22Rv1 (cell line): Measurements from ENCODE around the gene SLC5A4.
"Not testable (repeated sequence)": the region's sequence is repeated elsewhere in the genome, so short reads cannot be mapped to it uniquely, and the experiment has no call there.

Source experiments
- H3K27ac ChIP-seq: fragments of 450-650 bp; 2 replicates; pipeline ENCODE4 v1.5.1; 2017
- ZFX ChIP-seq: fragments of 450-650 bp; IDR thresholded peaks from 2 replicates; pipeline ENCODE4 v1.6.1; 2017; ENCODE audit warnings: antibody characterized with exemption, borderline replicate concordance
- TF ChIP-seq, protein P1 (sequence below): fragments of 450-650 bp; IDR thresholded peaks from 2 replicates; pipeline ENCODE4 v1.5.1; 2017; ENCODE audit warnings: mild to moderate bottlenecking

The SLC5A4 gene

DNA sequence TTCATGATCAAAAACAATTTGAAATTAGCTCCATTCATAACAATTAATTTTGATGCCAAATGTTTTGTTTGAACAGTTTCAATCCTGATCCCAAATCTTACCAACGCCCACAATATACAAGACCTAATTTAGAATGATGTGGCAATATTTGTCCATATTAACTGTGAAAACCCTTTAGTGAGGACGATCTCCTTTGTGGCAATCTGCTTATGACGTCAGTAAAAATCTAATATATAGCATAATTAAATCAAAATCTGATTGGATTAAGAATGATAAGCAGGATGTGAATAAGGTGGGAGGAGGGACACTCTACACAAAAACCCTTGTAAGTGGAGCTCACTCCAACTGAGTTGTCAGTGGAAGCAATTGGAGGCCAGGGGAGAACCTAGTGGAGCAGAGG, 11.9 kb upstream of the SLC5A4 start:
- no peak overlapping the region for H3K27ac ChIP-seq
- no peak for TF ChIP-seq ZFX
- TF ChIP-seq, protein P1, sequence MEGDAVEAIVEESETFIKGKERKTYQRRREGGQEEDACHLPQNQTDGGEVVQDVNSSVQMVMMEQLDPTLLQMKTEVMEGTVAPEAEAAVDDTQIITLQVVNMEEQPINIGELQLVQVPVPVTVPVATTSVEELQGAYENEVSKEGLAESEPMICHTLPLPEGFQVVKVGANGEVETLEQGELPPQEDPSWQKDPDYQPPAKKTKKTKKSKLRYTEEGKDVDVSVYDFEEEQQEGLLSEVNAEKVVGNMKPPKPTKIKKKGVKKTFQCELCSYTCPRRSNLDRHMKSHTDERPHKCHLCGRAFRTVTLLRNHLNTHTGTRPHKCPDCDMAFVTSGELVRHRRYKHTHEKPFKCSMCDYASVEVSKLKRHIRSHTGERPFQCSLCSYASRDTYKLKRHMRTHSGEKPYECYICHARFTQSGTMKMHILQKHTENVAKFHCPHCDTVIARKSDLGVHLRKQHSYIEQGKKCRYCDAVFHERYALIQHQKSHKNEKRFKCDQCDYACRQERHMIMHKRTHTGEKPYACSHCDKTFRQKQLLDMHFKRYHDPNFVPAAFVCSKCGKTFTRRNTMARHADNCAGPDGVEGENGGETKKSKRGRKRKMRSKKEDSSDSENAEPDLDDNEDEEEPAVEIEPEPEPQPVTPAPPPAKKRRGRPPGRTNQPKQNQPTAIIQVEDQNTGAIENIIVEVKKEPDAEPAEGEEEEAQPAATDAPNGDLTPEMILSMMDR: no peak

DNA sequence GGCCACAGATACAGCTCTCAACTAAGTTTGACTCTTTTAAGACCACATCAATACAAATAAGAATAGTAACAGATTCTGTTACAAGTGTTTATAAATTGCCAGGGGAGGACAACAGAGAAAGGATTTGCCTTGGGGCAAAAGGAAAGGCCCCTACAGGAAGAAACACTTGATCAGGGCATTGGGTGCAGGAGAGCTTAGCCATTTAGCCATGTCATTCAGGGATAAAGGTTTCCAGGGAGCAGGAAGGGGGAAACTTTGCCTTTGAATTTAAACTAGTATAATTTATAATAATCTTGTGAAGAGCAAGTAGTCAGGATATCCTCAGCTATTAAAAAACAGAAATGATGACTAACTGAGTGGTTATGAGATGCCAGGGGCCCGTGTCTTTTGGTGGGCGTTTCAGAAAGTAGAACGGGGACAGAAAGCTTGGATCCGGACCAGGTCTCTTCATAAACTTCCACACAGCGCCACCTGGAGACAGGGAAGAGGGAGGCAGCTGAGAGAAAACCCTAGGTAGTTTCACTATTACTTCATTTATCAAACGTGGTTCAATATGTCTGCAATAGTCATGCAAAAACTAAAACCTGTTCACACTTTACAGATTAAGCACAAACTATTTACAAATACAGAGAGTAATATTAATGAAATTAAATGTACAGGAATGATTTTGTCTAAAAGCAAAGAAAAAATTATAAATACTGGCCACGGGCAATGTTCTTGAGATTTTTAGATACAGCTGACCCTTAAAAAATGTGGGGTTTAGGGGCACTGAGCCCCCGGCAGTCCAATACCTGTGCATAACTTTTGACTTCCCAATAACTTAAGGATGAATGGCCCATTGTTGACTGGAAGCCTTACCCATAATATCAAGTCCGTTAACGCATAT, 11.0 kb upstream of the SLC5A4 start:
- H3K27ac ChIP-seq: no peak overlapping the region
- TF ChIP-seq, protein P1: peak; percentile 88
- no peak for TF ChIP-seq ZFX

DNA sequence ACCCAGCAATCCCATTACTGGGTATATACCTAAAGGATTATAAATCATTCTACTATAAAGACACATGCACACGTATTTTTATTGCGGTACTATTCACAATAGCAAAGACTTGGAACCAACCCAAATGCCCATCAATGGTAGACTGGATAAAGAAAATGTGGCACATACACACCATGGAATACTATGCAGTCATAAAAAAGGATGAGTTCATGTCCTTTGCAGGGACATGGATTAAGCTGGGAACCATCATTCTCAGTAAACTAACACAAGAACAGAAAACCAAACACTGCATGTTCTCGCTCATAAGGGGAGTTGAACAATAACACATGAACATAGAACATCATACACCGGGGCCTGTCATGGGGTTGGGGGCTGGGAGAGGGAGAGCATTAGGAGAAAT, 8.5 kb upstream of the SLC5A4 start:
- not testable (repeated sequence) for H3K27ac ChIP-seq

DNA sequence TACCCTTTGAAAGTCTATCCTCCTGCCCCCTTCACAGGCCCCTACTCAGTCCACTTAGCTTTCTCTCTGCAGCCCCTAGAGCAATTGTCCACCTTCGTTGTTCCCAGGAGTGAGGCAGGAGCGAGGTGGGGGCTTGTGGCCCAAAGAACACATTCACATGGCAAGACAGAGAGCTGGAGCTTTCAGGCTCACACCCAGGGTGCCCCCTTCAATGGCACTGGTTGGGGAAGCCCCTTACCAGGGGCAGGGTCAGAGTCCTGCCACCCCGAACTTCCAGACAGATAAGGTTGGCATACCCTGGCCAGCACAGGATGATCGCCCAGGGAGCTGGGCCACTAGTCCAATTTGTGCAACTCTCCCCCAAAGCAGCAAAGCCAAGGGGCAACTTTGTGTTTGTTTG, 6.2 kb upstream of the SLC5A4 start:
- TF ChIP-seq, protein P1: no peak
- TF ChIP-seq ZFX: no peak

DNA sequence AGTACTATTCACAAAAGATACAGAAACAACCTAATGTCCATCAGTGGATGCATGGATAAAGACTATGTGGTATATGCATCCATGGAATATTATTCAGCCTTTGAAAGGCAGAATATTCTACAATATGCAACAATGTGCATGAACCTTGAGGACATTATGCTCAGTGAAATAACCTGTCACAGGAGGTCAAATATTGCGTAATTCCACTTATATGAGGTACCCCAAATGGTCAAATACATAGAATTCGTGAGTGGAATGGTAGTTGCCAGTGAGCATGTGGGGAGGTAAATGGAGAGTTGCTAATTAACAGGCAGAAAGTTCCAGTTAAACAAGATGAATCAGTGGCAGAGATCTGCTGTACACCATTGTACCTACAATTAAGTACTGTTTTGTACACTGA, 3.6 kb upstream of the SLC5A4 start:
- H3K27ac ChIP-seq: no peak overlapping the region
- TF ChIP-seq, protein P1: no peak
- no peak for TF ChIP-seq ZFX

More for the DNA sequence above, 6.2 kb upstream of the SLC5A4 start:
- no peak overlapping the region for H3K27ac ChIP-seq

DNA sequence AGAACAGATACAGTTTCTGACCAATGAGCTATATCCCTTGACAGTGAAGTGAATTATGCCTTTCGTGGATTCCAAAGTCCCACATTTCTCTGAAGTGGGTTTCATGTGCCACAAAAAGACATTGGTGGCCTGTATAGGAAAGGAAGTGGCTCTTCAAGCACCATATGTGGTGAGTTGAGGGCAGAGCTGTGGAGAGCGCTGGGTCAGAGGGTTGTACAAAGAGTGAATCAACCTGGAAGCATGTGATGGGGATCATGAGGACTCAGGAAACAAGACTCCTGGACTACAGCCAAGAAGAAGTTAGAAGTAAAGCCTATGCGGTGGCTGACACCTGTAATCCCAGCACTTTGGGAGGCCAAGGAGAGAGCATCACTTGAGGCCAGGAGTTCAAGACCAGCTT, 579 bp upstream of the SLC5A4 start:
- no peak for TF ChIP-seq ZFX
- TF ChIP-seq, protein P1: no peak

GRCh38 chr22:32249231-32249630, 5.9 kb downstream of the SLC5A4 start:
- no peak overlapping the region for H3K27ac ChIP-seq
- TF ChIP-seq ZFX: no peak
- TF ChIP-seq, protein P1: no peak

More for the DNA sequence above, 579 bp upstream of the SLC5A4 start:
- H3K27ac ChIP-seq: no peak overlapping the region
